MM.1S (cell line): ENCODE results near the gene MLLT10.

Experiments
- EZH2 ChIP-seq: fragments of 300-600 bp; sonication (generic); optimal IDR thresholded peaks from 2 replicates; pipeline ENCODE3; 2017; ENCODE audit warnings: low read depth, mild to moderate bottlenecking, antibody characterized with exemption, low read length, mixed read lengths
- EZH2phosphoT487 ChIP-seq: fragments of 300-600 bp; sonication (generic); IDR thresholded peaks from 2 replicates; pipeline ENCODE4 v1.6.1; 2018; ENCODE audit warnings: antibody characterized with exemption, low read length
- TF ChIP-seq, protein P1 (sequence below): fragments of 300-600 bp; sonication (generic); IDR thresholded peaks from 2 replicates; pipeline ENCODE4 v1.5.1; 2016; ENCODE audit warnings: antibody characterized with exemption, low read length, mixed read lengths

DNA sequence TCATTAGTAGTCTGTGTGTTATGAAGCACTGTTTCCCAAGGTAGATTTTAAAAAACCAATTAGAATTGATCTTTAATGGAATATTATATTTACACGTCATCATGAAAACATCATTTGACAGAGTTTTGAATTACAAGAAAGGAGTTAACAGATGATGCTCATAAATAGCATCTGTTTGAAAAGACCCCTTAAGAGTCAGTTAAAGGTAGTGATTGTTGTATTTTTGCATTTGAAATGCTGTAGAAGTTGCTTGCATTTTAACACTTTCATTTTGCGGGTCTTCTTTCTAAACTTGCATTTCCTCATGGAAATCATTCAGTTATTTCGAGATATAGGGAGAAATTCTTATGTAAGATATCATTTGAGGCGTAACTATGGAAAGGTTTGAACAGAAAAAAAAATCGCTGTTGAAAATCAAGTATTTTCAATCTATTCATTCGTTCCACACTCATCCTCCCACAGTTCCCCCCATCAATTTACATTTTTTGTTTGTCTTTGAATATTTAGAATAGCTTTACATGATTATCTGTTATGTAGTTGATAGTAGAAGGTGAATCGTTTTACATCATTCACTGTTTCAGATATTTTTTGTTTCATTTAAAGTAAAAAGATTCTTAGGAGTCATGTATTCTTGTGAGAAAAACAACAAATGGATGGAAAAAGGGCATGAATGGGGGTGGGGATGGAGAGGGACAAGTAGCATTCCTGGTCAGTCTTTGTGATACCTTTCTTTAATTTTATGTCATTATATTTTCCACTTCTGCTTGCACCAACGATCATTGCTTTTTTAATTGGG, 5.6 kb upstream of the MLLT10 start:
- TF ChIP-seq, protein P1, sequence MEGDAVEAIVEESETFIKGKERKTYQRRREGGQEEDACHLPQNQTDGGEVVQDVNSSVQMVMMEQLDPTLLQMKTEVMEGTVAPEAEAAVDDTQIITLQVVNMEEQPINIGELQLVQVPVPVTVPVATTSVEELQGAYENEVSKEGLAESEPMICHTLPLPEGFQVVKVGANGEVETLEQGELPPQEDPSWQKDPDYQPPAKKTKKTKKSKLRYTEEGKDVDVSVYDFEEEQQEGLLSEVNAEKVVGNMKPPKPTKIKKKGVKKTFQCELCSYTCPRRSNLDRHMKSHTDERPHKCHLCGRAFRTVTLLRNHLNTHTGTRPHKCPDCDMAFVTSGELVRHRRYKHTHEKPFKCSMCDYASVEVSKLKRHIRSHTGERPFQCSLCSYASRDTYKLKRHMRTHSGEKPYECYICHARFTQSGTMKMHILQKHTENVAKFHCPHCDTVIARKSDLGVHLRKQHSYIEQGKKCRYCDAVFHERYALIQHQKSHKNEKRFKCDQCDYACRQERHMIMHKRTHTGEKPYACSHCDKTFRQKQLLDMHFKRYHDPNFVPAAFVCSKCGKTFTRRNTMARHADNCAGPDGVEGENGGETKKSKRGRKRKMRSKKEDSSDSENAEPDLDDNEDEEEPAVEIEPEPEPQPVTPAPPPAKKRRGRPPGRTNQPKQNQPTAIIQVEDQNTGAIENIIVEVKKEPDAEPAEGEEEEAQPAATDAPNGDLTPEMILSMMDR, result no peak
- TF ChIP-seq EZH2phosphoT487 (no peak), EZH2 (no peak)
